Uterus (tissue), 2 donors: ENCODE data around the gene PLAAT1.

Experiments
- CTCF ChIP-seq, 4 experiments: fragments of 200-600 bp in 2 of 4; fragments of 450-650 bp in 2 of 4; sonication (generic) in 2 of 4; IDR thresholded peaks; one replicate each; pipeline ENCODE4 v1.5.1; 2016 to 2019; ENCODE audit warnings: antibody characterized with exemption in 4 of 4, mild to moderate bottlenecking in 2 of 4, moderate library complexity in 1 of 4
- POLR2A ChIP-seq, 2 donors: fragments of 450-650 bp; IDR thresholded peaks; one replicate each; pipeline ENCODE4 v1.6.1; 2016; ENCODE audit warnings: antibody characterized with exemption in 2 of 2, mild to moderate bottlenecking in 1 of 2, moderate library complexity in 1 of 2

DNA sequence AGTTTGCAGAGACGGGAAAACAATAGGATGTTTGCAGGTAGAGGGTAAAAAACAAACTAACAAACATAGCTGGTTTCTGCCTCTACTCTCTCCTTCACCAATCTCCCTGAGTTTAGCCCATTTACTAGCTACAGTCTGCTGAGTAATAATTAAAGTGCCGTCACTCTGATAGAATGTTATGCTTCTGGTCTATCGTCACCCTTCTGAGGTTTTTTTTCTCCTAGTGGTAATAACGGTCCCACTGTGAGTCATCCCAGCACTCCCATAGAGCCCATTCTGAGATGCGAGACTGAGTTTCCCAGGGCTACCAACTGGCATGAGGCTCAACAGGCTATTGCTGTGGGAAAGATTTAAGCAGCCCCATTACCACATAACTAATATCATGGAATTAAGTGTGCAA, 56.4 kb downstream of the PLAAT1 start:
- no peak for TF ChIP-seq CTCF (IDR thresholded peaks at IDR 0.05)
- no peak for TF ChIP-seq POLR2A (IDR thresholded peaks at IDR 0.05)
